Right lung (tissue), 5 donors: ENCODE results near the gene MDM2. TPM values are rescaled to one million over a fixed set of nuclear protein-coding genes. Genes with fewer than 3 reads are reported as not detected.

Experiments used
- DNase-seq, 2 donors: peaks; one replicate each; pipeline ENCODE4 v3.0.0-alpha.2; 2013
- polyA plus RNA-seq, 5 donors: library from polyadenylated mRNA; unstranded; fragments of 120-200 nt; gene quantifications; one replicate each; pipeline versions ENCODE4 v1.2.1 to v1.2.3, GENCODE V29; 2013; ENCODE audit warnings: inconsistent platforms in 1 of 5, low replicate concordance in 1 of 5; ENCODE audit not compliant: insufficient read length in 5 of 5, insufficient read depth in 1 of 5

MDM2 gene
- polyA plus RNA-seq, 5 donors = 80.8 to 129 (median 113) TPM

DNA sequence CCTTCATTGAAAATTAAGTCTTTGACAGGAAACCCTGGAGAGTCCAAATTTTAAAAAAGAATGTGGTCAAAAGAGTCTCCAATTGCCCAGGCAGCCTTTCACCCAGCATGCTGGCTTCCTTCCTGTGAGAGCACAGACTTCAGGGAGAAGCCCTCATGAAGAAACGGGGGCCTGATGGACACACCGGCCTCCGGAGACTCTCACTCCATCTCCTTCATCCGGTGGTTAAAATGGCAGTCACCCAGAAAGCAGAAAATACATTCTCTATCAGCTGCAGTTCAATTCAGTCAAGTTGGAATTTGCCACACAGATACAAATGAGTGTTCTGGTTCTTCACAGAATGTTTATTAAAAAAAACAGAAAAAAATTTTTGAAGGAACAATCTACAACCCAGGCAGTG lies 68.5 kb downstream of the MDM2 start:
- DNase-seq = no peak

- DNase-seq = no peak
Observed at GRCh38 chr12:68877583-68877982, 69.6 kb downstream of the MDM2 start.

- DNase-seq = no peak
Observed at GRCh38 chr12:68878283-68878682, 70.3 kb downstream of the MDM2 start.

DNA sequence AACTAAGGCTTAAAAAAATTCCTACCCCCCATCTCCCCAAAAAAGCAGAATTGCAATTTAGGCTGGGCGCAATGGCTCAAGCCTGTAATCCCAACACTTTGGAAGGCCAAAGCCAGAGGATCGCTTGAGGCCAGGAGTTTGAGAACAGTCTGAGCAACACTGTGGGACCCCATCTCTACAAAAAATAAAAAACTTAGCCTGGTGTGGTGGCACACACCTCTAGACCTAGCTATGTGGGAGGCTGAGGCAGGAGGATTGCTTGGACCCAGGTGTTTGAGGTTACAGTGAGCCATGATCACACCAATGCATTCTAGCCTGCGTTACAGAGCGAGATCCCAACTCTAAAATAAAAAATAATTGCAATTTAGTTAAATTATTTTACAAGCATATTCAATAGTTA lies 70.9 kb downstream of the MDM2 start:
- DNase-seq = no peak

DNA sequence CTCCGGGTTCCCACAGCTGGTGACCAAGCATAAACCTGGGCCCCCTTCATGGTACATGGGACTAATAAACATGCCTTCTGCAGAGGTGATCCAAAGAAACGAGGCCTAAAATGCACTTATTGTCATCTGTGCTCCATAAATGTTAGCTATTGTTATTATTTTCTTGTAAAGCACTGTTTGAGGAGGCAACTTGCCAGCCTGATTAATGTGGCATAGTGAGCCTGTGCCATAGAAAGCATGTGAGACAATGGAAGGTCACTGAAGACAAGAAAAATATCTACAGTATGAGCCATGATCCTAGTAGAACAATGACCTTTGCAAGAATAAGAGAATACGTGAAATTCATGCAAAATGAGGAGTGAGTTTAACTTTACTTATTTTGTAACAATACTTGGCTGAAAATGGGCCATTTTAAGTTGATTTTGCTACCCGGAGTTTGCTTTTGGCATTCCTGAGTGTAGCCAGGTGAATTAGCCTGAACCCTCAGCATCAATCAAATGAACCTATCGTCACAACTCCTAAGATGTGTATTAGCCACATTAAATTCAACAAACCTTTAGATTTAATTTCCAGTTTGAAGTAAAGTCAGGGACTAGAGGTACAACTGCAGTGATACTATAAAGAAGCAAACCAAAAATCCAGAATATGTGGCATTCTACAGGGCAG lies 72.8 kb downstream of the MDM2 start:
- DNase-seq = no peak

GRCh38 chr12:68882251-68882964 lies 74.4 kb downstream of the MDM2 start:
- no peak for DNase-seq

DNA sequence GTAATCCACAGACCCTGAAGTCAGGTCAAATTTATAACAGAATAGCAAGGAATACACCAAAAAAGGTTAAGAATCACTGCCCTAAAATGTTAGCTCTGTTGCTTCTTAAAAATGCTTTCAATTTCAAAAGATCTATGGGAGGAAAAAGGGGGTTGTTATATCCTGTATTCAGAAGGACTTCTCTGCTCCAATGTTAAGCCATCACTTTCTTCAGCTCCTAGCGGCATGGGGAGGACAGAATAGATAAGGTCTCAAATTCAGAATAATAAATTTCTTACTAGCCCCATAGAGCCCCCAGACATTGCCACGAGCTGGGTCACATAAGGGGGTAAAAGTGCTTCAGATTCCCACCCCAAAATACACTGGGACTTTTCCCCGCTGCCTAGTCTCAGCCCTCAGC lies 75.2 kb downstream of the MDM2 start:
- no peak for DNase-seq

DNA sequence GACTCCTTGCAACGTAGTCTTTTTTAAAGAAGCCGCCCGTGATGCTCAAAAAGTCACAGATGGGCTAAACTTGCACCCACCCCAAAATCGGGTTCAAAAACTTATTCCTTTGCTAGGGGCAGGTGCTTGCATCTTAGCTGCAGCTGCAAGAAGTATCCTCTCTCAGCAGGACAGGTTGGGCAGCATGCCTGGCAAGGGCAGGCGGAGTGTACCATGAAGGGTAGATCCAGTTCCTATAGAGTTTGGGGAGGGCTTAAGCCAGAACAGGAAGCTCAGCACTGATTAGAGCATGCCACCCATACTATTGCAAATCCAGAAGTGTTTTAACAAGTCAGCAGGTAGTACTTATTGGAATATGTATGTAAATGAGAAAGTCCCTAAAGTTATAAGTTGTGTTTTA lies 76.3 kb downstream of the MDM2 start:
- DNase-seq = no peak

DNA sequence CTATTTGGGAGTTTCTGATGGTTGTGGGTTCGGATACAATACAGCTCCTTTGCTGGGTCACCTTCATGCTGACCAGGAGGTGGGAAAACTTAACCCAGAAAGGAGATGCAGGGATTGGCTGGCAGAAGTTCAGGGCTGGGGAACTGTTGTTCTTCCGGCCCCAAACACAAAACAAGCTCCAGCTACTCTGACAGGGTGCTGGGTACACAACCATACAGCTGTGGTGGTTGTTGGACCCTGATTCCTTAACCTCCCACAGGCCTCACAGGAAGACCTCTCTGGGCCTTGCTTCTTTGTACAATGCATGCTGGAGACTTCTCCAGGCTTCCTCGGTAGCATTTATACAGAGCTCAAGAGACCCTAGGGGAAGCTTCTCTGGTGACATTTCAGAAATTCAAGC lies 77.4 kb downstream of the MDM2 start:
- DNase-seq = no peak

GRCh38 chr12:68886636-68887572 lies 78.9 kb downstream of the MDM2 start:
- DNase-seq = no peak

- no peak for DNase-seq
Observed at GRCh38 chr12:68887641-68888040, 79.7 kb downstream of the MDM2 start.

- no peak for DNase-seq
Observed at GRCh38 chr12:68888243-68888642, 80.3 kb downstream of the MDM2 start.

DNA sequence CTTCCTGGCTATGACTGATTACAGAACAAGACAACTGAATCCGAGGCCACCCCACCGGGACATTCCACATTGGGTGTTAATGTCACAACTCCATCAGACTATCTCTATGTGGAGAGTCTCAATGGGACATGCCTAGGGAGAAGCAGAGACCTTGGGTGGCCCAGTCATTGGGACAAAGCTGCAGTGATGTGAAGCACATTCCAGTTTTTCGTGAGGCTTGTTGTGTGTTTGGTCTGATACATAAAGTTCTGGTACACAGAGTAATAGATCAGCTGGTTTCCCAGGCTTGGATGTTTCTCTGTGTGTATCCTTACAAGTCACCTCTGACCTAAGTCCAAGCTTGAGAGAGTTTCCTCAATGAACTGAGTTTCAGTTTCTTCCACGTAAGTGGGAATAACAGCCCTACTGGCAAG lies 82.7 kb downstream of the MDM2 start:
- no peak for DNase-seq

GRCh38 chr12:68891141-68891540 lies 83.2 kb downstream of the MDM2 start:
- no peak for DNase-seq

DNA sequence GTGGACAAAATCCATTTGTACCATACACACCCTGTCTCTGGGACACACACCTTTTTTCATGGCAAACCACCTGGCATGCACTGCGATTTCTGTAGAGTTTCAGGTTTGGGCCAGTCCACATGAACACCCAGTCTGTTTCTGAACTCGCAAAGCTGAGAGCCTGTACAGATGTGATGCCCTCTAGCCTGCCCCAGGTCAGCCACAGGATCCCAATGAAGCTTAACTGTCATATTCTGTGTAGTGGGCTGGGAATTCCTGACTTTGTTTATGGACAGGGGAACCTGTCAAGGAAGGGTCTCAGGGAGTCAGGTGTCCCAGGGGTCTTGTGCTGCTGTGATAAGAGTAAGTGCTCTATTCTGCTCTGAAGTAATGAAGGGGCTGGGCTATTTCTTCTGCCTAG lies 85.2 kb downstream of the MDM2 start:
- no peak for DNase-seq

GRCh38 chr12:68893741-68894140 lies 85.8 kb downstream of the MDM2 start:
- DNase-seq = no peak

DNA sequence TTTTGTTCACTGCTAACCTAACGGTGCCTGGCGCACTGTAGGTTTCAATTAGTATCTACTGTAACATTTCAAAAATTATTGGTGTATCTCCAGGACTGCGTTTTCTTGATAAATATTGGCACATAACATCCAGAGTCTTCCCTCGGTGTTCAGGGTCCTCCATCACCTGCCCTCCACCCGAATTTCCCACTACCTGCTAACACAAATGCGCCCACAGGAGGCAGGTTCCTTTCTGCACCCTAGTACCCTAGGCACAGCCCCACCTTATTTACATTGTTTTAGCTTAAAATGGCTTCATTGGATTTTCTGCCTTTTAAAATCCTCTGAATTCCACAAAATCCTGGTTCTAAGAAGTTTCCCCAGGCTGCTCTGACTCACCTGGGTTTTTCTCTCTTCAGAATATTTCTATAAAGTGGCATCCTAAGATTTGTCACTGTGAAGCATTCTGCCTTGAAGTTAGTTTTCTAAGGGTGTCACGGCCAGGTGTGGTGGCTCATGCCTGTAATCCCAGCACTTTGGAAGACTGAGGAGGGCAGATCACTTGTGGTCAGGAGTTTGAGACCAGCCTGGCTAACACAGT lies 86.4 kb downstream of the MDM2 start:
- DNase-seq = no peak

GRCh38 chr12:68896881-68897540 lies 89.0 kb downstream of the MDM2 start:
- no peak for DNase-seq

GRCh38 chr12:68899251-68899771 lies 91.3 kb downstream of the MDM2 start:
- DNase-seq = no peak

GRCh38 chr12:68900241-68900640 lies 92.3 kb downstream of the MDM2 start:
- DNase-seq = no peak
